Gastroesophageal sphincter (tissue), 4 donors: Measurements from ENCODE around the gene LGALS1. TPM values are rescaled to one million over a fixed set of nuclear protein-coding genes. Genes with fewer than 3 reads are reported as not detected.

Source experiments
- ATAC-seq: fragments of 150-250 bp; one replicate; pipeline ENCODE4 v1.9.1; 2016; ENCODE audit warnings: mild to moderate bottlenecking, moderate library complexity
- H3K27ac ChIP-seq, 4 donors: fragments of 200-600 bp; sonication (generic) in 3 of 4; 1 replicate in 3 of 4; 2 replicates in 1 of 4; pipeline ENCODE4 v1.5.1; 2016 to 2019
- H3K27me3 ChIP-seq: fragments of 200-600 bp; sonication (generic); one replicate; pipeline ENCODE4 v1.5.1; 2019
- H3K36me3 ChIP-seq, 2 donors: fragments of 200-600 bp; sonication (generic); one replicate each; pipeline ENCODE4 v1.5.1; 2019; ENCODE audit warnings: control low read depth in 1 of 2
- H3K4me1 ChIP-seq, 3 donors: fragments of 200-600 bp; sonication (generic); 1 replicate in 2 of 3; 2 replicates in 1 of 3; pipeline ENCODE4 v1.5.1; 2016 to 2019; ENCODE audit warnings: control low read depth in 2 of 3
- H3K4me3 ChIP-seq, 2 donors: fragments of 200-600 bp; sonication (generic); one replicate each; pipeline ENCODE4 v1.5.1; 2019; ENCODE audit warnings: mild to moderate bottlenecking in 1 of 2, moderate library complexity in 1 of 2
- H3K9me3 ChIP-seq, 3 donors: fragments of 200-600 bp; sonication (generic); one replicate each; pipeline ENCODE4 v1.5.1; 2017 to 2019; ENCODE audit warnings: control low read depth in 2 of 3
- CTCF ChIP-seq, 4 experiments: fragments of 200-600 bp in 2 of 4; fragments of 450-650 bp in 2 of 4; sonication (generic) in 1 of 4; IDR thresholded peaks; one replicate each; pipeline ENCODE4 v1.5.1; 2017 to 2019; ENCODE audit warnings: antibody characterized with exemption in 4 of 4, mild to moderate bottlenecking in 2 of 4, moderate library complexity in 2 of 4
- EP300 ChIP-seq: sonication (generic); formaldehyde crosslinking; IDR thresholded peaks from one replicate; pipeline ENCODE4 v1.6.1; 2017; ENCODE audit warnings: antibody characterized with exemption, mild to moderate bottlenecking
- POLR2A ChIP-seq, 2 donors: fragments of 450-650 bp; IDR thresholded peaks; one replicate each; pipeline ENCODE4 v1.6.1; 2017; ENCODE audit warnings: antibody characterized with exemption in 2 of 2, mild to moderate bottlenecking in 2 of 2, moderate library complexity in 1 of 2
- POLR2AphosphoS5 ChIP-seq: sonication (generic); formaldehyde crosslinking; IDR thresholded peaks from one replicate; pipeline ENCODE4 v1.6.1; 2017; ENCODE audit warnings: antibody characterized with exemption
- WGBS, 2 donors: methylation state at CpG; one replicate each; pipeline ENCODE4 v1.1.5; 2018; ENCODE audit warnings: low coverage in 1 of 2; 5-methylcytosine and 5-hydroxymethylcytosine counted together
- small RNA-seq, 4 donors: library from RNA; depleted of rRNA; stranded (forward); fragments of <200 nt; gene quantifications; one replicate each; pipeline ENCODE3, GENCODE V24; 2016
- total RNA-seq, 4 donors: library from RNA; depleted of rRNA; stranded (reverse); fragments of >200 nt; gene quantifications; one replicate each; pipeline ENCODE4 v1.1.0, GENCODE V29; 2016

LGALS1 gene
- total RNA-seq, 4 donors from 2014 or later, result 747 to 1,092 (median 1,059) TPM

GRCh38 chr22:37725551-37726240, 50.3 kb downstream of the LGALS1 start:
- ATAC-seq, result no peak

GRCh38 chr22:37726241-37726887, 50.9 kb downstream of the LGALS1 start:
- Histone ChIP-seq H3K27me3 (no peaks in the 10 kb centered on the region), H3K4me3 (no peak overlapping the region), H3K4me1 (peaks cover 0 to 18% (median 0%) of the 10 kb centered on the region in 3 donors), H3K9me3 (no peaks in the 10 kb centered on the region), H3K36me3 (no peaks in the 10 kb centered on the region), H3K27ac (no peak overlapping the region)
- ATAC-seq, result no peak
- TF ChIP-seq CTCF (IDR thresholded peaks at IDR 0.05), result peak in 1 of 4 experiments; percentile 14
- no peak for TF ChIP-seq EP300
- WGBS, 2 donors, result 67 to 80% methylated on average over 1 to 4 of the region's 20 CpGs

More at GRCh38 chr22:37725551-37726240, 50.3 kb downstream of the LGALS1 start:
- no peak for TF ChIP-seq POLR2A (IDR thresholded peaks at IDR 0.05)
- no peak for TF ChIP-seq EP300
- no peak for TF ChIP-seq POLR2AphosphoS5
- no peak for TF ChIP-seq CTCF (IDR thresholded peaks at IDR 0.05)
- 80 to 93% methylated on average over 3 to 12 of the region's 25 CpGs for WGBS, 2 donors
- H3K4me3 ChIP-seq, result no peak overlapping the region
- no peaks in the 10 kb centered on the region for H3K9me3 ChIP-seq
- H3K27me3 ChIP-seq, result no peaks in the 10 kb centered on the region
- H3K27ac ChIP-seq, result no peak overlapping the region
- H3K36me3 ChIP-seq, result no peaks in the 10 kb centered on the region
- H3K4me1 ChIP-seq, result peaks cover 0 to 18% (median 0%) of the 10 kb centered on the region in 3 donors

DNA sequence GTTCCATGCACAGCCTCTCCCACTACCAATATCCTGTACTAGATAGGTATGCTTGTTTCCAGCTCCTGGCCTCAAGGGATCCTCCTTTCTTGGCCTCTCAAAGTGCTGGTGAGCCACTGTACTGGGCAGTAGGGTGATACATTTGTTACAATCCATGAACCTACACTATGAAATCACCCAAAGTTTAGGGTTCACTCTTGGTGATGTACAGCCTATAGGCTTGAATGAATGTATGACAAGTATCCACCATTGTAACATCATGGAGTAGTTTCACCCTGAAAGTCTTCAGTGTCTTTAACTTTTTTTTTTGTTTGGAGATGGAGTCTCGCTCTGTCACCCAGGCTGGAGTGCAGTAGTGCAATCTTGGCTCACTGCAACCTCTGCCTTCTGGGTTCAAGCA, 53.2 kb downstream of the LGALS1 start:
- no peaks in the 10 kb centered on the region for H3K27me3 ChIP-seq
- ATAC-seq, result peak; percentile 31
- WGBS, 2 donors, result no CpG with 5 or more reads among the region's 1 CpG
- peaks cover 0 to 18% (median 0%) of the 10 kb centered on the region in 3 donors for H3K4me1 ChIP-seq
- no peaks in the 10 kb centered on the region for H3K36me3 ChIP-seq
- peak overlapping the region in 3 of 4 donors; percentile 32 to 57 (median 56) for H3K27ac ChIP-seq
- no peak overlapping the region for H3K4me3 ChIP-seq
- no peaks in the 10 kb centered on the region for H3K9me3 ChIP-seq
- TF ChIP-seq CTCF (IDR thresholded peaks at IDR 0.05), result no peak
- no peak for TF ChIP-seq POLR2A (IDR thresholded peaks at IDR 0.05)
- no peak for TF ChIP-seq POLR2AphosphoS5
- TF ChIP-seq EP300, result no peak

Small RNA genes within 50 kb of the gene (small RNA-seq; reads per million reads assigned to genes)
- gene RN7SL385P, result 0 to 0.18 (median 0) reads per million in 4 donors

Other genes starting within 250 kb of the LGALS1 start
- under 1 TPM in 3 of 4 donors, not detected in 1; under 0.01 to 0.19 (median 0.16) TPM for gene ELFN2, start 248.2 kb upstream of the LGALS1 start, total RNA-seq
- 10 to 100 TPM in 3 of 4 donors, 1 to 10 TPM in 1; 6.4 to 14.6 (median 12.1) TPM for gene MFNG, start 189.3 kb upstream of the LGALS1 start, total RNA-seq
- 10 to 100 TPM in 2 of 4 donors, 1 to 10 TPM in 2; 4.0 to 14.0 (median 9.9) TPM for gene CARD10, start 156.2 kb upstream of the LGALS1 start, total RNA-seq
- gene CDC42EP1, start 115.2 kb upstream of the LGALS1 start, total RNA-seq, result 10 to 100 TPM; 19.0 to 37.7 (median 27.4) TPM
- gene LGALS2, start 95.5 kb upstream of the LGALS1 start, total RNA-seq, result not detected
- 10 to 100 TPM; 37.8 to 46.5 (median 39.1) TPM for gene GGA1, start 66.8 kb upstream of the LGALS1 start, total RNA-seq
- 1 to 10 TPM; 2.9 to 4.9 (median 3.2) TPM for gene SH3BP1, start 36.0 kb upstream of the LGALS1 start, total RNA-seq
- gene PDXP, start 16.9 kb upstream of the LGALS1 start, total RNA-seq, result 10 to 100 TPM in 3 of 4 donors, 1 to 10 TPM in 1; 9.2 to 19.3 (median 17.2) TPM
- gene NOL12, start 10.7 kb downstream of the LGALS1 start, total RNA-seq, result 10 to 100 TPM; 16.3 to 29.1 (median 20.2) TPM
- gene TRIOBP, start 21.4 kb downstream of the LGALS1 start, total RNA-seq, result 100 to 1,000 TPM; 128 to 234 (median 137) TPM
- 10 to 100 TPM in 3 of 4 donors, 1 to 10 TPM in 1; 8.0 to 21.0 (median 15.7) TPM for gene GCAT, start 132.3 kb downstream of the LGALS1 start, total RNA-seq
- gene GALR3, start 147.7 kb downstream of the LGALS1 start, total RNA-seq, result not detected
- 10 to 100 TPM; 21.3 to 66.6 (median 40.9) TPM for gene ANKRD54, start 168.7 kb downstream of the LGALS1 start, total RNA-seq
- gene EIF3L, start 173.8 kb downstream of the LGALS1 start, total RNA-seq, result 100 to 1,000 TPM; 336 to 538 (median 412) TPM
- 100 to 1,000 TPM in 1 of 4 donors, 10 to 100 TPM in 3; 46.9 to 132 (median 48.1) TPM for gene MICALL1, start 230.7 kb downstream of the LGALS1 start, total RNA-seq